ENCODE data around the gene SPOCK1.
A peak's percentile ranks its signal among the peaks of the same experiment; 100 is the strongest.
"Not testable (repeated sequence)": the region's sequence is repeated elsewhere in the genome, so short reads cannot be mapped to it uniquely, and the experiment has no call there.

Gene SPOCK1

GRCh38 chr5:137498736-137499505 is at the start of gene SPOCK1:
SPOCK1 (minus strand) TSS chr5:137499326.
- peak; percentile 72 for DNase-seq

GRCh38 chr5:137545956-137546355 is 46.8 kb upstream of the SPOCK1 start:
- DNase-seq, result no peak

- not testable (repeated sequence) for DNase-seq
Observed at GRCh38 chr5:137535449-137535848, 36.3 kb upstream of the SPOCK1 start.

- DNase-seq, result no peak
Observed at GRCh38 chr5:137533963-137534362, 34.8 kb upstream of the SPOCK1 start.

- no peak for DNase-seq
Observed at GRCh38 chr5:137531266-137531665, 32.1 kb upstream of the SPOCK1 start.

- DNase-seq, result no peak
Observed at GRCh38 chr5:137521246-137521645, 22.1 kb upstream of the SPOCK1 start.

- no peak for DNase-seq
Observed at GRCh38 chr5:137516961-137517360, 17.8 kb upstream of the SPOCK1 start.

GRCh38 chr5:137516251-137516797 is 17.2 kb upstream of the SPOCK1 start:
- DNase-seq, result peak; percentile 38

- no peak for DNase-seq
Observed at GRCh38 chr5:137515238-137515637, 16.1 kb upstream of the SPOCK1 start.

- no peak for DNase-seq
Observed at GRCh38 chr5:137510671-137511070, 11.5 kb upstream of the SPOCK1 start.

GRCh38 chr5:137507150-137507549 is 8.0 kb upstream of the SPOCK1 start:
- no peak for DNase-seq

GRCh38 chr5:137506296-137506695 is 7.2 kb upstream of the SPOCK1 start:
- no peak for DNase-seq

- no peak for DNase-seq
Observed at GRCh38 chr5:137504916-137505315, 5.8 kb upstream of the SPOCK1 start.

- no peak for DNase-seq
Observed at GRCh38 chr5:137503456-137503855, 4.3 kb upstream of the SPOCK1 start.

- no peak for DNase-seq
Observed at GRCh38 chr5:137502632-137503031, 3.5 kb upstream of the SPOCK1 start.

- DNase-seq, result no peak
Observed at GRCh38 chr5:137501846-137502406, 2.8 kb upstream of the SPOCK1 start.

GRCh38 chr5:137501226-137501625 is 2.1 kb upstream of the SPOCK1 start:
- DNase-seq, result no peak

GRCh38 chr5:137500615-137501225 is 1.6 kb upstream of the SPOCK1 start:
- DNase-seq, result no peak

- DNase-seq, result not testable (repeated sequence)
Observed at GRCh38 chr5:137499506-137499847, 351 bp upstream of the SPOCK1 start.

- DNase-seq, result peak; percentile 45
Observed at GRCh38 chr5:137498301-137498735, 808 bp downstream of the SPOCK1 start.

- DNase-seq, result peak; percentile 75
Observed at GRCh38 chr5:137497396-137498290, 1.5 kb downstream of the SPOCK1 start.

GRCh38 chr5:137496919-137497318 is 2.2 kb downstream of the SPOCK1 start:
- DNase-seq, result no peak

GRCh38 chr5:137492331-137492730 is 6.8 kb downstream of the SPOCK1 start:
- no peak for DNase-seq
